Measurements from ENCODE around the gene MTREX.
A peak's percentile ranks its signal among the peaks of the same experiment; 100 is the strongest.
"Not testable (repeated sequence)": the region's sequence is repeated elsewhere in the genome, so short reads cannot be mapped to it uniquely, and the experiment has no call there.

MTREX gene

GRCh38 chr5:55307383-55308253 is at the start of gene MTREX, which contains the start of gene DHX29:
MTREX (plus strand) TSS chr5:55307989; CDS start chr5:55308014, 25 bp downstream.
DHX29 (minus strand) TSS chr5:55307694; CDS start chr5:55307573, 121 bp downstream.
- DNase-seq (ENCODE audit: low read depth) = peak; percentile 78

GRCh38 chr5:55258339-55258738 is 49.5 kb upstream of the MTREX start:
- DNase-seq (ENCODE audit: low read depth) = no peak

- DNase-seq (ENCODE audit: low read depth) = no peak
Observed at GRCh38 chr5:55276771-55277170, 31.0 kb upstream of the MTREX start.

- DNase-seq (ENCODE audit: low read depth) = no peak
Observed at GRCh38 chr5:55278778-55279177, 29.0 kb upstream of the MTREX start.

- no peak for DNase-seq (ENCODE audit: low read depth)
Observed at GRCh38 chr5:55286411-55286933, 21.3 kb upstream of the MTREX start.

- no peak for DNase-seq (ENCODE audit: low read depth)
Observed at GRCh38 chr5:55289808-55290207, 18.0 kb upstream of the MTREX start.

- DNase-seq (ENCODE audit: low read depth) = no peak
Observed at GRCh38 chr5:55290991-55291390, 16.8 kb upstream of the MTREX start.

GRCh38 chr5:55294935-55295334 is 12.9 kb upstream of the MTREX start:
- DNase-seq (ENCODE audit: low read depth) = no peak

- DNase-seq (ENCODE audit: low read depth) = no peak
Observed at GRCh38 chr5:55300890-55301289, 6.9 kb upstream of the MTREX start.

- no peak for DNase-seq (ENCODE audit: low read depth)
Observed at GRCh38 chr5:55303238-55303690, 4.5 kb upstream of the MTREX start.

GRCh38 chr5:55304584-55304983 is 3.2 kb upstream of the MTREX start:
- no peak for DNase-seq (ENCODE audit: low read depth)

GRCh38 chr5:55305345-55305744 is 2.4 kb upstream of the MTREX start:
- DNase-seq (ENCODE audit: low read depth) = no peak

- no peak for DNase-seq (ENCODE audit: low read depth)
Observed at GRCh38 chr5:55306641-55307382, 977 bp upstream of the MTREX start.

GRCh38 chr5:55308254-55308836 is 556 bp downstream of the MTREX start:
- no peak for DNase-seq (ENCODE audit: low read depth)

- no peak for DNase-seq (ENCODE audit: low read depth)
Observed at GRCh38 chr5:55313870-55314617, 6.3 kb downstream of the MTREX start.

- DNase-seq (ENCODE audit: low read depth) = no peak
Observed at GRCh38 chr5:55316289-55316688, 8.5 kb downstream of the MTREX start.

- no peak for DNase-seq (ENCODE audit: low read depth)
Observed at GRCh38 chr5:55316837-55317236, 9.0 kb downstream of the MTREX start.

- not testable (repeated sequence) for DNase-seq (ENCODE audit: low read depth)
Observed at GRCh38 chr5:55318237-55318636, 10.4 kb downstream of the MTREX start.

GRCh38 chr5:55319491-55319890 is 11.7 kb downstream of the MTREX start:
- DNase-seq (ENCODE audit: low read depth) = no peak

- DNase-seq (ENCODE audit: low read depth) = no peak
Observed at GRCh38 chr5:55320571-55320970, 12.8 kb downstream of the MTREX start.

GRCh38 chr5:55324006-55324405 is 16.2 kb downstream of the MTREX start:
- no peak for DNase-seq (ENCODE audit: low read depth)
